HCT116 (cell line): ENCODE measurements around the gene PRPF4. TPM values are rescaled to one million over a fixed set of nuclear protein-coding genes. Genes with fewer than 3 reads are reported as not detected.

ENCODE experiments used
- ATAC-seq: fragments of 200-7000 bp; cut with Tn5 transposase; 2 replicates; pipeline ENCODE4 v1.9.1; 2020; ENCODE audit warnings: mild to moderate bottlenecking, moderate library complexity
- BruUV-seq: library from RNA; stranded (reverse); fragments of 400-500 nt; replicated peaks from 2 replicates; lab custom pipeline; 2021; lab: Mats Ljungman, UMichigan
- CTCF ChIA-PET: fragments of 300-600 bp; sonication (Branson Sonifier 250); formaldehyde crosslinking; loops from one replicate; lab custom pipeline; 2021; ENCODE audit warnings: antibody characterized with exemption; lab: Charles Lee
- POLR2A ChIA-PET: fragments of 300-600, 350-600 bp; sonication (Branson Sonifier 250); formaldehyde crosslinking; loops from one replicate; lab custom pipeline; 2021; ENCODE audit warnings: antibody characterized with exemption; lab: Charles Lee
- RAD21 ChIA-PET, 2 experiments: fragments of 300-600 bp; sonication (Branson Sonifier 250); formaldehyde crosslinking; loops; one replicate each; lab custom pipeline; 2023; ENCODE audit warnings: low total read pairs in 2 of 2; ENCODE audit not compliant: uncharacterized antibody in 2 of 2, unreplicated experiment in 2 of 2, low non-redundant PET in 1 of 2; lab: Charles Lee
- DNase-seq: peaks from one replicate; pipeline ENCODE4 v3.0.0-alpha.2; 2010; ENCODE audit warnings: low read depth, low spot score
- H2AFZ ChIP-seq: fragments of 200-600 bp; shearing (Covaris generic), sonication (generic); 2 replicates; pipeline ENCODE4 v1.6.1; 2017; ENCODE audit warnings: low read depth, mixed run types, mixed read lengths, antibody characterized with exemption, low read length; ENCODE audit not compliant: poor library complexity, severe bottlenecking
- H3K27ac ChIP-seq: 2 replicates; pipeline ENCODE4 v1.5.1; 2012; ENCODE audit warnings: low read depth, low read length
- H3K27me3 ChIP-seq: fragments of 200-600 bp; sonication (generic); 2 replicates; pipeline ENCODE4 v1.6.1; 2016; ENCODE audit warnings: mixed run types, low read length, mixed read lengths; ENCODE audit not compliant: insufficient read depth
- H3K36me3 ChIP-seq, 2 experiments: fragments of 200-500 bp in 1 of 2; fragments of 200-600 bp in 1 of 2; sonication (Bioruptor generic) in 1 of 2; sonication (generic) in 1 of 2; 2 replicates each; pipeline versions ENCODE4 v1.5.1 to v1.6.1; 2014 to 2016; ENCODE audit warnings: low read length in 2 of 2, inconsistent platforms in 1 of 2, mixed read lengths in 1 of 2, mixed run types in 1 of 2; ENCODE audit not compliant: insufficient read depth in 2 of 2, control insufficient read depth in 1 of 2
- H3K4me1 ChIP-seq, 2 experiments: fragments of 200-600 bp in 1 of 2; sonication (generic) in 1 of 2; 2 replicates each; pipeline versions ENCODE4 v1.5.1 to v1.6.1; 2012 to 2017; ENCODE audit warnings: low read length in 2 of 2, inconsistent platforms in 1 of 2, mild to moderate bottlenecking in 1 of 2, mixed read lengths in 1 of 2, mixed run types in 1 of 2, moderate library complexity in 1 of 2; ENCODE audit not compliant: insufficient read depth in 2 of 2, control insufficient read depth in 1 of 2
- H3K4me2 ChIP-seq: fragments of 200-600 bp; sonication (generic); 2 replicates; pipeline ENCODE4 v1.6.1; 2017; ENCODE audit warnings: mixed run types, low read length, mixed read lengths
- H3K4me3 ChIP-seq, 2 experiments: fragments of 200-600 bp in 1 of 2; sonication (generic) in 1 of 2; replicated peaks in 1 of 2; 2 replicates each; pipeline ENCODE4 v1.5.1; 2011 to 2016; ENCODE audit warnings: low read length in 2 of 2, control low read depth in 1 of 2, low read depth in 1 of 2, mild to moderate bottlenecking in 1 of 2, mixed read lengths in 1 of 2, mixed run types in 1 of 2
- H3K79me2 ChIP-seq: fragments of 200-600 bp; sonication (generic); 2 replicates; pipeline ENCODE4 v1.6.1; 2017; ENCODE audit warnings: mild to moderate bottlenecking, mixed run types, low read length, moderate library complexity, mixed read lengths; ENCODE audit not compliant: insufficient read depth
- H3K9ac ChIP-seq: fragments of 200-600 bp; sonication (generic); 2 replicates; pipeline ENCODE4 v1.6.1; 2016; ENCODE audit warnings: low read length, mixed read lengths
- H3K9me2 ChIP-seq: fragments of 200-600 bp; sonication (generic), shearing (Covaris generic); 2 replicates; pipeline ENCODE4 v1.6.1; 2017; ENCODE audit warnings: mixed run types, mild to moderate bottlenecking, moderate library complexity; ENCODE audit not compliant: insufficient read depth
- H3K9me3 ChIP-seq, 2 experiments: fragments of 200-500 bp in 1 of 2; fragments of 200-600 bp in 1 of 2; sonication (Bioruptor generic) in 1 of 2; sonication (generic) in 1 of 2; 2 replicates each; pipeline ENCODE4 v1.6.1; 2014 to 2017; ENCODE audit warnings: low read length in 2 of 2, mixed read lengths in 2 of 2, inconsistent platforms in 1 of 2, low read depth in 1 of 2, mild to moderate bottlenecking in 1 of 2, mixed run types in 1 of 2, moderate library complexity in 1 of 2; ENCODE audit not compliant: control insufficient read depth in 1 of 2, insufficient read depth in 1 of 2
- H4K20me1 ChIP-seq: fragments of 200-600 bp; sonication (generic), shearing (Covaris generic); 2 replicates; pipeline ENCODE4 v1.6.1; 2017; ENCODE audit warnings: mixed run types, mild to moderate bottlenecking, moderate library complexity; ENCODE audit not compliant: insufficient read depth
- CEBPB ChIP-seq: IDR thresholded peaks from 2 replicates; pipeline ENCODE4 v1.6.1; 2012; ENCODE audit warnings: low read depth
- ELF1 ChIP-seq: IDR thresholded peaks from 2 replicates; pipeline ENCODE4 v1.6.1; 2012; ENCODE audit warnings: low read depth, borderline replicate concordance
- FOSL1 ChIP-seq: IDR thresholded peaks from 2 replicates; pipeline ENCODE4 v1.6.1; 2012; ENCODE audit warnings: low read depth
- POLR2A ChIP-seq: IDR thresholded peaks from 2 replicates; pipeline ENCODE4 v1.7.0; 2011; ENCODE audit warnings: borderline replicate concordance; ENCODE audit not compliant: insufficient read depth, insufficient read length; ENCODE audit errors: extremely low read depth
- POLR2AphosphoS5 ChIP-seq: IDR thresholded peaks from 2 replicates; pipeline ENCODE4 v1.6.1; 2011; ENCODE audit warnings: mild to moderate bottlenecking, low read depth, low read length, moderate library complexity
- SP1 ChIP-seq: IDR thresholded peaks from 2 replicates; pipeline ENCODE4 v1.6.1; 2012; ENCODE audit warnings: low read depth
- SRF ChIP-seq: IDR thresholded peaks from 2 replicates; pipeline ENCODE4 v1.6.1; 2012; ENCODE audit warnings: low read depth
- TCF7L2 ChIP-seq: IDR thresholded peaks from 2 replicates; pipeline ENCODE4 v1.7.0; 2011; ENCODE audit warnings: borderline replicate concordance, inconsistent platforms; ENCODE audit not compliant: insufficient read depth, insufficient read length; ENCODE audit errors: extremely low read depth
- YY1 ChIP-seq: IDR thresholded peaks from 2 replicates; pipeline ENCODE4 v1.6.1; 2011; ENCODE audit warnings: low read length, low read depth, moderate library complexity, mild to moderate bottlenecking; ENCODE audit not compliant: insufficient replicate concordance; ENCODE audit errors: extremely low read depth
- ZFX ChIP-seq: fragments of 450-650 bp; IDR thresholded peaks from 2 replicates; pipeline ENCODE4 v1.6.1; 2017
- intact Hi-C: fragments of 100-400 bp; cut with micrococcal nuclease; formaldehyde crosslinking; loops from 2 replicates; pipeline ENCODE4 v1.10.0; 2022
- total RNA-seq: library from RNA; stranded (reverse); gene quantifications from one replicate; pipeline ENCODE4 v1.2.1, GENCODE V29; 2021; ENCODE audit not compliant: unreplicated experiment
- TF ChIP-seq, protein P1 (sequence below): IDR thresholded peaks from 2 replicates; pipeline ENCODE4 v1.6.1; 2012; ENCODE audit warnings: low read depth
- TF ChIP-seq, protein P2 (sequence below): IDR thresholded peaks from 2 replicates; pipeline ENCODE4 v1.6.1; 2011; ENCODE audit warnings: mild to moderate bottlenecking, low read length, moderate library complexity; ENCODE audit not compliant: insufficient replicate concordance; ENCODE audit errors: extremely low read depth
- TF ChIP-seq, protein P3 (sequence below): IDR thresholded peaks from 2 replicates; pipeline ENCODE4 v1.6.1; 2012
- TF ChIP-seq, protein P4 (sequence below), 3 experiments: fragments of 200-600 bp in 1 of 3; sonication (generic) in 1 of 3; IDR thresholded peaks in 2 of 3; conservative IDR thresholded peaks in 1 of 3; 2 replicates each; pipeline ENCODE4 v1.5.1; 2012 to 2017; ENCODE audit warnings: low read depth in 2 of 3, low read length in 2 of 3, antibody characterized with exemption in 1 of 3, borderline replicate concordance in 1 of 3, control low read depth in 1 of 3, mild to moderate bottlenecking in 1 of 3, mixed read lengths in 1 of 3, mixed run types in 1 of 3, moderate library complexity in 1 of 3; ENCODE audit not compliant: insufficient read depth in 1 of 3

Gene PRPF4
- total RNA-seq, 1 experiment from 2014 or later: 53.9 TPM

DNA sequence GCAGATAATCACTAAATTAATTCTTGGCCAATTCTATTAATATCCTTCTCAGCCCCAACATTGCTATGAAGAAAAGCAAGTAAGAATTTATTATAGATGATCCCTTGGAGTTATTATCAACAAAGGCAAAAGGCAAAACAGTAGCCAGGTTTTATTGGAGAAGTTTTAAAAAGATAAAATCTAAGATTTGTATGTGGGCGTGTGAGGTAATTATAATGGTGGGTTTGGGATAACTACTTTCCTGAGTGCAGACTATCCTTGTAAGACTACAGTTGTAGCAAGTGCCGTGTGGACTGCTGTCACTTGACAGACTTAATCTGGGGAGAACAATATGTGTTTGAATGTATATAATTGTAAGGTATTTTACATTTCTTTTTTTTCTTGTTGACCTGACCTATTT is 30.9 kb upstream of the PRPF4 start:
- no peak overlapping the region for H2AFZ ChIP-seq
- POLR2A ChIA-PET: no interaction called here
- CTCF ChIA-PET: no interaction called here
- RAD21 ChIA-PET: no interaction called here
- H3K27ac ChIP-seq: no peak overlapping the region
- H3K9ac ChIP-seq: no peak overlapping the region
- no peaks in the 10 kb centered on the region for H3K27me3 ChIP-seq
- no TSS peak for BruUV-seq
- no peaks in the 10 kb centered on the region for H3K9me3 ChIP-seq
- no peaks in the 10 kb centered on the region for H3K36me3 ChIP-seq
- H3K9me2 ChIP-seq: no peaks in the 10 kb centered on the region
- ATAC-seq: no peak
- no peak for DNase-seq
- TF ChIP-seq POLR2A (no peak), SRF (no peak), FOSL1 (no peak), ELF1 (no peak), ZFX (no peak), POLR2AphosphoS5 (no peak), CEBPB (no peak), YY1 (no peak), SP1 (no peak), TCF7L2 (no peak)
- TF ChIP-seq, protein P1, sequence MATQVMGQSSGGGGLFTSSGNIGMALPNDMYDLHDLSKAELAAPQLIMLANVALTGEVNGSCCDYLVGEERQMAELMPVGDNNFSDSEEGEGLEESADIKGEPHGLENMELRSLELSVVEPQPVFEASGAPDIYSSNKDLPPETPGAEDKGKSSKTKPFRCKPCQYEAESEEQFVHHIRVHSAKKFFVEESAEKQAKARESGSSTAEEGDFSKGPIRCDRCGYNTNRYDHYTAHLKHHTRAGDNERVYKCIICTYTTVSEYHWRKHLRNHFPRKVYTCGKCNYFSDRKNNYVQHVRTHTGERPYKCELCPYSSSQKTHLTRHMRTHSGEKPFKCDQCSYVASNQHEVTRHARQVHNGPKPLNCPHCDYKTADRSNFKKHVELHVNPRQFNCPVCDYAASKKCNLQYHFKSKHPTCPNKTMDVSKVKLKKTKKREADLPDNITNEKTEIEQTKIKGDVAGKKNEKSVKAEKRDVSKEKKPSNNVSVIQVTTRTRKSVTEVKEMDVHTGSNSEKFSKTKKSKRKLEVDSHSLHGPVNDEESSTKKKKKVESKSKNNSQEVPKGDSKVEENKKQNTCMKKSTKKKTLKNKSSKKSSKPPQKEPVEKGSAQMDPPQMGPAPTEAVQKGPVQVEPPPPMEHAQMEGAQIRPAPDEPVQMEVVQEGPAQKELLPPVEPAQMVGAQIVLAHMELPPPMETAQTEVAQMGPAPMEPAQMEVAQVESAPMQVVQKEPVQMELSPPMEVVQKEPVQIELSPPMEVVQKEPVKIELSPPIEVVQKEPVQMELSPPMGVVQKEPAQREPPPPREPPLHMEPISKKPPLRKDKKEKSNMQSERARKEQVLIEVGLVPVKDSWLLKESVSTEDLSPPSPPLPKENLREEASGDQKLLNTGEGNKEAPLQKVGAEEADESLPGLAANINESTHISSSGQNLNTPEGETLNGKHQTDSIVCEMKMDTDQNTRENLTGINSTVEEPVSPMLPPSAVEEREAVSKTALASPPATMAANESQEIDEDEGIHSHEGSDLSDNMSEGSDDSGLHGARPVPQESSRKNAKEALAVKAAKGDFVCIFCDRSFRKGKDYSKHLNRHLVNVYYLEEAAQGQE: no peak
- TF ChIP-seq, protein P2, sequence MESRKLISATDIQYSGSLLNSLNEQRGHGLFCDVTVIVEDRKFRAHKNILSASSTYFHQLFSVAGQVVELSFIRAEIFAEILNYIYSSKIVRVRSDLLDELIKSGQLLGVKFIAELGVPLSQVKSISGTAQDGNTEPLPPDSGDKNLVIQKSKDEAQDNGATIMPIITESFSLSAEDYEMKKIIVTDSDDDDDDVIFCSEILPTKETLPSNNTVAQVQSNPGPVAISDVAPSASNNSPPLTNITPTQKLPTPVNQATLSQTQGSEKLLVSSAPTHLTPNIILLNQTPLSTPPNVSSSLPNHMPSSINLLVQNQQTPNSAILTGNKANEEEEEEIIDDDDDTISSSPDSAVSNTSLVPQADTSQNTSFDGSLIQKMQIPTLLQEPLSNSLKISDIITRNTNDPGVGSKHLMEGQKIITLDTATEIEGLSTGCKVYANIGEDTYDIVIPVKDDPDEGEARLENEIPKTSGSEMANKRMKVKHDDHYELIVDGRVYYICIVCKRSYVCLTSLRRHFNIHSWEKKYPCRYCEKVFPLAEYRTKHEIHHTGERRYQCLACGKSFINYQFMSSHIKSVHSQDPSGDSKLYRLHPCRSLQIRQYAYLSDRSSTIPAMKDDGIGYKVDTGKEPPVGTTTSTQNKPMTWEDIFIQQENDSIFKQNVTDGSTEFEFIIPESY: no peak
- TF ChIP-seq, protein P3, sequence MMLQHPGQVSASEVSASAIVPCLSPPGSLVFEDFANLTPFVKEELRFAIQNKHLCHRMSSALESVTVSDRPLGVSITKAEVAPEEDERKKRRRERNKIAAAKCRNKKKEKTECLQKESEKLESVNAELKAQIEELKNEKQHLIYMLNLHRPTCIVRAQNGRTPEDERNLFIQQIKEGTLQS: no peak
- TF ChIP-seq, protein P4, sequence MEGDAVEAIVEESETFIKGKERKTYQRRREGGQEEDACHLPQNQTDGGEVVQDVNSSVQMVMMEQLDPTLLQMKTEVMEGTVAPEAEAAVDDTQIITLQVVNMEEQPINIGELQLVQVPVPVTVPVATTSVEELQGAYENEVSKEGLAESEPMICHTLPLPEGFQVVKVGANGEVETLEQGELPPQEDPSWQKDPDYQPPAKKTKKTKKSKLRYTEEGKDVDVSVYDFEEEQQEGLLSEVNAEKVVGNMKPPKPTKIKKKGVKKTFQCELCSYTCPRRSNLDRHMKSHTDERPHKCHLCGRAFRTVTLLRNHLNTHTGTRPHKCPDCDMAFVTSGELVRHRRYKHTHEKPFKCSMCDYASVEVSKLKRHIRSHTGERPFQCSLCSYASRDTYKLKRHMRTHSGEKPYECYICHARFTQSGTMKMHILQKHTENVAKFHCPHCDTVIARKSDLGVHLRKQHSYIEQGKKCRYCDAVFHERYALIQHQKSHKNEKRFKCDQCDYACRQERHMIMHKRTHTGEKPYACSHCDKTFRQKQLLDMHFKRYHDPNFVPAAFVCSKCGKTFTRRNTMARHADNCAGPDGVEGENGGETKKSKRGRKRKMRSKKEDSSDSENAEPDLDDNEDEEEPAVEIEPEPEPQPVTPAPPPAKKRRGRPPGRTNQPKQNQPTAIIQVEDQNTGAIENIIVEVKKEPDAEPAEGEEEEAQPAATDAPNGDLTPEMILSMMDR (IDR thresholded peaks at IDR 0.05 in 2 of 3, conservative IDR thresholded peaks at IDR 0.05 in 1 of 3; ENCODE audit: borderline replicate concordance in 1 of 3, insufficient read depth in 1 of 3, low read depth in 2 of 3, low read length in 2 of 3): no peak
- no peak overlapping the region for H3K4me2 ChIP-seq
- no peak overlapping the region for H3K4me3 ChIP-seq
- H3K79me2 ChIP-seq: peaks cover 6% of the 10 kb centered on the region
- H3K4me1 ChIP-seq: peaks cover 0 to 4% of the 10 kb centered on the region in 2 experiments; a peak in 2 of 4 replicates
- H4K20me1 ChIP-seq: no peaks in the 10 kb centered on the region
- intact Hi-C loops: no loop called here
